HG03378 (cell line): Measurements from ENCODE around the gene PDZRN3.

Experiments used
- ATAC-seq: cut with Tn5 transposase; IDR thresholded peaks from one replicate; pipeline ENCODE4 v1.9.1; 2021; ENCODE audit warnings: mild to moderate bottlenecking, moderate library complexity; ENCODE audit not compliant: unreplicated experiment

PDZRN3 gene

GRCh38 chr3:73432023-73432705, 192.6 kb downstream of the PDZRN3 start:
- ATAC-seq: no peak

- ATAC-seq: no peak
Observed at GRCh38 chr3:73431183-73431900, 193.4 kb downstream of the PDZRN3 start.

- no peak for ATAC-seq
Observed at GRCh38 chr3:73427048-73427706, 197.6 kb downstream of the PDZRN3 start.

GRCh38 chr3:73426606-73427005, 198.1 kb downstream of the PDZRN3 start:
- ATAC-seq: no peak

- ATAC-seq: no peak
Observed at GRCh38 chr3:73423116-73423515, 201.6 kb downstream of the PDZRN3 start.

GRCh38 chr3:73422571-73422970, 202.2 kb downstream of the PDZRN3 start:
- ATAC-seq: no peak

GRCh38 chr3:73419942-73420341, 204.8 kb downstream of the PDZRN3 start:
- no peak for ATAC-seq

GRCh38 chr3:73419179-73419803, 205.4 kb downstream of the PDZRN3 start:
- ATAC-seq: no peak

- no peak for ATAC-seq
Observed at GRCh38 chr3:73418681-73419080, 206.1 kb downstream of the PDZRN3 start.

GRCh38 chr3:73415118-73415517, 209.6 kb downstream of the PDZRN3 start:
- ATAC-seq: no peak

GRCh38 chr3:73413619-73414018, 211.1 kb downstream of the PDZRN3 start:
- no peak for ATAC-seq

- ATAC-seq: no peak
Observed at GRCh38 chr3:73411993-73412392, 212.7 kb downstream of the PDZRN3 start.

- ATAC-seq: no peak
Observed at GRCh38 chr3:73411545-73411944, 213.2 kb downstream of the PDZRN3 start.

- no peak for ATAC-seq
Observed at GRCh38 chr3:73409138-73409763, 215.5 kb downstream of the PDZRN3 start.

- no peak for ATAC-seq
Observed at GRCh38 chr3:73408634-73409033, 216.1 kb downstream of the PDZRN3 start.

GRCh38 chr3:73407577-73407976, 217.2 kb downstream of the PDZRN3 start:
- ATAC-seq: no peak

- ATAC-seq: no peak
Observed at GRCh38 chr3:73405853-73406252, 218.9 kb downstream of the PDZRN3 start.

GRCh38 chr3:73405000-73405399, 219.7 kb downstream of the PDZRN3 start:
- ATAC-seq: no peak

- no peak for ATAC-seq
Observed at GRCh38 chr3:73404435-73404834, 220.3 kb downstream of the PDZRN3 start.

- no peak for ATAC-seq
Observed at GRCh38 chr3:73403444-73403843, 221.3 kb downstream of the PDZRN3 start.

- ATAC-seq: no peak
Observed at GRCh38 chr3:73401616-73402279, 223.0 kb downstream of the PDZRN3 start.
